Islet of Langerhans (tissue), 1 donor: ENCODE results near the gene TUSC1.
"Not testable (repeated sequence)": the region's sequence is repeated elsewhere in the genome, so short reads cannot be mapped to it uniquely, and the experiment has no call there.

ENCODE experiments used
- FAIRE-seq: peaks from one replicate; lab custom pipeline; 2011; peaks lifted over from hg19 to GRCh38; lab: Jason Lieb, UNC

Gene TUSC1

DNA sequence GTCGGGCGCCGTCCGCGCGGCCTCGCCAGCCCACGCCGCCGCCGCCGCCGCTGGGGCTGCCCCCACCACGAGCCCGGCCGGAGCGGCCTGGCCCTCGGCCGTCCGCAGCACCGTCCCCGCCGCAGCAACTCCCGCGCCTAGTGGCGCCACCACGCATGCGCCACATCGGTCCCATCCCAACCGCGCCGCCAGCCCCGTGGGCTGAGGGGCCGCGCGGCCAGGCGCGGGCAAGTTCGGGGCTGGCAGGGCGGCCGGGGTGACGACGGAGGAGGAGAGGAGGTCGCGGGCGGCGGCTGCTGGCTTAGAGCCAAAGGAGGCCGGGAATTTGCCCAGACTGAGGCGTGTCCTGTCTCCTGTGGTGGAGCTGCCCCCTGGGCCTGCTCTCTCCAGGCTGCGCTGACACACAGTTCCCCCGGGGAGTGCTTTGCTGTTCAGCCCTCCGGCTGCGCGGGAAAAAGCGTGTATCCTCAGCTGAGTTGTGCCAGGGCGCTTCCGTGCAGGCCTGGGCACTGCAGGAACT is at the start of gene TUSC1:
Gene TUSC1, minus strand, starts transcription at position 298 of the 520 bp plus-strand sequence. Its CDS starts 132 bp downstream, at position 166.
- no peak for FAIRE-seq

DNA sequence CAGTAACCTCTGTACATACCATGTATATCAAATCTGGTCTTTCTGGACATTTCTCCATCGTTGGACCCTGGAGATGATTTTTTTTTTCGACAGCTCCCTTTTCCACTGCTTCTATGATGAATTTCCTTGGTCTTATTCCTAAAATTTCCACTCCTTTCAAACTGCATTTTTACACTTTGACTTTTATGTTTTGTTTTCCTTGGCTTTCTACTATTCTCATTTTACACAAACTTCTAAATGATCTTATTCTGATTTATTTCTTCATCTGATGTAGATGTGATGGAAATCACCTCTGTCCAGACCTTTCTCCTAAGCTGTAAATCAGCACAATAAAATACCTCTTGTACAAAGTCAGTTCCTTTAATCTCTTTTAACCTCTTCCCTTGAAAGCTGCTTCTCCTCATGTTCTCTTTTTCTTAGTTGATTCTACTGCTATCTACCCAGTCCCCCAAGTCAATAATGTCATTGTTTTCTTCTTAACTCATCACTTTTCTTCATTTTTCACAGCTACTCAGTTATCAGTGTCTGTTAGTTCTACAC is 48.7 kb upstream of the TUSC1 start:
- no peak for FAIRE-seq

DNA sequence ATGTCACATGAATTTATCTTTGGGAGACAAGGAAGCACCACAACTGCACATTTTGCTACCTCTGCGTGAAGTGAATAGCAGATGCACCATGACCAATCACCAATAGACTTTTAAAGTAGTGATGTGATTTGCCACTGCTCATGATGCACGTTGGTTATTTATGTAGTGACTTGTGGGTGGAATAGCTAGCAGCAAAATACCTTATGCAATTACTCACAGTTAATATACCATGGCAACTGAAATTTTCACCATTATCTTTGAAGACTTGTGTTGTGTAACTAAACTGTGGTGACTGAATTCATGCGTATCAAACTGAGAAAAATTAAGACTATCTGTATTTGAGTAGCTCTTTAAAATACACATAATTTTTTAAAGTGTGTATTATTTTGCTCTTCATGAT is 46.2 kb upstream of the TUSC1 start:
- no peak for FAIRE-seq

DNA sequence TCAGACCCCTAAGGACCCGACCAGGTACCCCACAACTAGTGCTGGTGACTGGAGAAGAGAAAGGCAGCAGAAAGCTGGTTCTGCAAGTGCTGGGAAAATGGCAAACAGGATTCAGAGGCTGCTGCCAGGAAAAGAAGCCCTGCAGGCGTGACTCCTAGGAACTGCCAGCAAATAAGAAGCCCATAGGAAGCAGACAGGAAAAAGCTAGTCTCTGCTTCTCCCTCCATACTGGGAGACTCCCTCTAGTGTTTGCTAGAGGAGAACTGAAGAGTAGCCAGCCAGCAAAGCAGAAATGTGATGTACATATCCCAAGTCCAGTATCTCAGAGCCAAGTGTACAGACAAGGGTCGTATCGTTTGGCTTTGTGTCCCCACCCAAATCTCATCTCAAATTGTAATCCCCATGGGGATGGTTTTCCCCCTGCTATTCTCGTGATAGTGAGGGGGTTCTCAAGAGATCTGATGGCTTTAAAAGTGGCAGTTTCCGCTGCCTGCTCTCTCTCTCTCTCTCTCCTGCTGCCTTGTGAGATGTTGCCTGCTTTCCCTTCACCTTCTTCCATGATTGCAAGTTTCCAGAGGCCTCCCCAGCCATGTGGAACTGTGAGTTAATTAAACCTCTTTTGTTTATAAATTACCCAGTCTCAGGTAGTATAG is 38.1 kb upstream of the TUSC1 start:
- peak; percentile 84 for FAIRE-seq

DNA sequence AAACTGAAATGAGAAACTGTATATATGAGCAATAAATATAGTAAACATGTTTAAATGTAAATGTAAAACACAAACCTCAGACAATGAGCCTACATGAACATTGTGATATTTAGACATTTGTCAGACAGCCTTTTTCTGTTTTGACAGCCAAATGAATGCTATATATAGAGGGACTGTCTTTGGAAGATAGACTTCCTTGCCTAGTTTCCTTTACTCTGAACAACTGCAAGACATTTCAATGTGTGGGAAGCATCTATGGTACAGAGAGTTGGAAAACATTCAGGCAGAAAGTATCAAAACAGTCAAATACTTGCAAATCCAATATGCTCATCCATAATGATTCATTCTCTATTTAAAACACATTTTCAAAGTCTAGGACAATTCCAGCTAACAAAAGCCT is 31.7 kb upstream of the TUSC1 start:
- no peak for FAIRE-seq

DNA sequence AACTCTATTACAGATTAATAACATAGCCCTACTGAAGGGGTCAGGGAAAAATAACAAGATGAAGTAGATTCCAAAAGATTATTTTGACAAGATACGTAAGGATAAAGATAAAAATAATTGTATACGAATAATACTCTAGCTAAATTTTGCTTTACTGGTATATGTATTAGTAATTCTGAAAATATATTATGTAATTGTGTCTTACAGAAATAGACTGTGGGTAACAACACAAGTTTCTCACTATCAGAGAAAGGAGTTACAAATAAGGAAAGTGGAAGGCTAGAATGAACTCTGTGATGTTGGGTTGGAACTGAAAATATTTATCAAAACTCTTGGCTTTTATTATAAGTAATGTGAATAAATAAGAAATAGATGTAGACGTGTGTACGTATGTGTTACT is 26.6 kb upstream of the TUSC1 start:
- FAIRE-seq, result no peak

DNA sequence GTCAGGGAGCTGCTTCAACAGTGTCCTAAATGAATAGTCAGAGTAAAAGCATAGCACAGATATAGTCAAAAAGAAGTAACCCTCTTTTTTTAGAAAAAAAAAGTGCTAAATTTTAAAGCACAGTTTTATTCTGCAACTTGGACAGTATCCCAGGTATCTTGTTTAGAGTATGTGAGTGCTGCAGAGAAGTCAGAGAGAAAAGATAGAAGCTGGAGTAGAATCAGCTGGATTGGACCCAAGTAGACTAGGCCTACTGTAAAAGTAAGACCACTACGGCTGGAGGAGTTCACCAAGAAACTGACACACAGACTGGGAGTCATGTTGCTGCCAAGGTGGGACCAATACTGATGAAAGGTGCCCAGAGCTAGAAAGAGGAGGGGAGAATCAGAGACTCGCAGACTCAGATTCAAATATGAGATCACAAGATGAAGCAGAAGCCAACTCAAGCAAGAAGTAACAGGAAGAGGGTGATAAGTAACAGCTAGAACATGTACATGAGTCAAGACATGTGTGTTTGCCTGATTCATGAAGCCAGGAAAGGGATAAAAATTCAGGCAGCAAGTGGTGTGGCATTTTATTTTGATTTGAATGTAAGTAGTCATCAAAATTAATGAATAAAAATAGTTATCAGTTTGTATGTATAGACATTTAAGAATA is 25.6 kb upstream of the TUSC1 start:
- FAIRE-seq, result no peak

DNA sequence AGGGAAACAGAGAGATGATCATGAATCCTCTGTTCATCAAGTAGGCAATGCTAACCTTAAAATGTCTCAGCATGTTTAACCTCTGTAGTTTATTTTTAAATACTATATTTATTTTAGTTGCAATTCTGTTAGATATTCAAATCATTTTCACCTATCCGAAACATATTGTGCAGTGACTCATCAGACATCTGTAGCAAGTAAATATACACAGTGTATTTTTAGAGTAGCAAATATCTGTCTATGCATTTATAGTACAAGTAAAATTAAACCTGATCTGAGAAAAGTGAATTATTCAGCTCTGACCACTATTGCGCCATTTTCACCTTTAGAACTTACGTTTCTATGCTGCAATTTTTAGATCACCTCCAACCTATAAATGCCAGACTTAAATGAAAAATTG is 24.3 kb upstream of the TUSC1 start:
- FAIRE-seq, result no peak

DNA sequence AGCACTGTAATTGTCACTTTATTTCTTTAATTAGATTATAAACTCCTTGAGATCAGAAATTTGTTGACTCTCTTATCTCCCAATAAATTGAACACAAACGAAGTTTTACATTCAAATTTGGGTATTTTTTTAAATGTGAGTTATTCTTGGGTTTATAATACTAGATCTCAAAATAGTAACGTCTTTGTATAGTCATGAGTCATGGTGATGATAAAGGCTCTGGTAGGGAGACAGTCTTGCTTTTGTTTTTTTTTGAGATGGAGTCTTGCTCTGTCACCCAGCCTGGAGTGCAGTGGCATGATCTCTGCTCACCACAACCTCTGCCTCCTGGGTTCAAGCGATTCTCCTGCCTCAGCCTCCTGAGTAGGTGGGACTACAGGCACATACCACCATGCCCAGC is 22.7 kb upstream of the TUSC1 start:
- FAIRE-seq, result not testable (repeated sequence)

DNA sequence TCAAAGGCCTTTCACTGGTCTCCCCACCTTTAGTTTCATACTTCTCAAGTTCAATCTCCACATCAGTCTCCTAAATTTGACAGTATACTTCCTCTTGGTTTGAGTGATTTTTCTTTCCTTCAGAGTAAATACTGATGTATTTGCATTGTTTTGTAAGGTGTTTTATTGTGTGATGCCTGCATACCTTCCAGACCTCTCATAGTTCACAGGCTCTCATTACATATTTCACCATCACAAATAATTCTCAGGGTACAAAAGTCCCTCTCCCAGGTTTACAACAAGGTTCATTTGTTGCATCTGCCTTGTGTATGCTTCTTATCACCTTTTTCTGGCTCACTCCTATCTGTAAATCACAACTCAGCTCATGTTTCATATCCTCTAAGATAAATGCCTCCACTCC is 22.2 kb upstream of the TUSC1 start:
- no peak for FAIRE-seq

DNA sequence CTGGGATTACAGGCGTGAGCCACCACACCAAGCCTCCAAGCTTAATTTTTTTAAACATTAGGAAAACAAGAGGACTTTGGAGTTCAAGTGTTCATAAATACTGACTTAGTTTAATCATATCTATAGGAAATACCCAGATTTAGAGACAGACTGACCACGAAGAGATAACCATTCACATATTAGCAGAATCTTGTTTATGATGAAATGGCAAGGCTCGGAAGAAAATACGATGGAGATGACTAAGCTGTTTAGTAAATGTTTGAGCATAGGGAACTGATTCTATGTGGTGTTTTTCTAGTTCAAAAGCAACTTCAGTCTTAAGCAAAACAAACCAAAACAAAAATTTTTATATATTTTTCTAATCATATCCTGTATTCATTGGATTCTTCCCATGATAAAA is 13.5 kb upstream of the TUSC1 start:
- FAIRE-seq, result no peak

DNA sequence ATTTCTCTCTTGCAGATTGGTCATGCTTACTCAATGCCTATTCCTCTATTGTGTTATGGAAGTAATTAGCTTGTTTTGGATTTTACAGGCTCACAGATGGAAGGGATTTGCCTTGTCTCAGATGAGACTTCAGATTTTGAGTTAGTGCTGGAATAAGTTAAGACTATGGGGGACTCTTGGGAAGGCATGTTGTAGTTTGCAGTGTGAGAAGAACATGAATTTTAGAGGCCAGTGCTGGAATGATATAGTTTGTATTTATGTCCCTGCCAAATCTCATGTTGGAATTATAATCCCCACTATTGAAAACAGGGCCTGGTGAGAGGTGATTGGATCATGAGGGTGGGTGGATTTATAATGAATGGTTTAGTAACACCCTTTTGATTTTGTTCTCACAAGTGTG is 6.1 kb upstream of the TUSC1 start:
- no peak for FAIRE-seq

DNA sequence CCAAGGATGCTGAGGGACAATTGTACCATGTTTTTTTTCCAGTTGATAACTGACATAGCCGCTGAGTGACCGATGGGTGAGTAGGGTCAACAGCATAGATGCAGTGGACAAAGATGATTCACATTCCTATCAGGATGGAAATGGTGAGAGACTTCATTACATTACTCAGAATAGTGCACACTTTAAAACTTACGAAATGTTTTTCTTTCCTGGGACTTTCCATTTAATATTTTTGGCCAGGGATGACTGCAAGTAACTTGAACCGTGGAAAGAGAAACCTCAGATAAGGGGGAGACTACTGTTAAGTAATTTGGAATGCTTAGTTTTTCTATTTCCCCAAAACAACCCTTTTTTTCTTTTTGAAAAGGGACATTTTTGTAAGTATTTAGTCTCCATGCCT is 3.0 kb upstream of the TUSC1 start:
- FAIRE-seq, result no peak

DNA sequence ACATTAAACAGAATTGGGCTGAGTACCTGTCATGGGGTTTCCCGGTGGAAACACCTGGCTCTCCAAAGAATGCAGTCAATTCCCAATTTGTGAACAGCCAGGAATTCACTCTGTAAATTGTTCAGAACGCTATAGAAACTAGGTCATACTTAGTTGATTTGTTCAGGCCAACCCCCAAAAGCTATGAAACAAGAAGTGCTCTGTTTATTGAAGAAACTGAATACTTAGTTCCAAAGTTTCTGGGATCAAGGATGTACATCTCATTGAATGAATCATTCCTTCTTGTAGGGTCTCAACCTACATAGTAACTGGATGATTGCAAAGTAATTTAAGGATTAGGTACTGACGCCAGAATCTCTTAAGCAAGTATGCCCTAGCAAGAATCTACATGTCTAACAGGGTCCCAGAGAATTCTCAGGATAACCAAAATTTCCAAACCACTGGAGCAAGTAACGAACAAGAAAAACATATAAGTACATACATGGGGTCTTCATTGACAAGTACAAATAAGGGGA is 659 bp upstream of the TUSC1 start:
- FAIRE-seq, result no peak

DNA sequence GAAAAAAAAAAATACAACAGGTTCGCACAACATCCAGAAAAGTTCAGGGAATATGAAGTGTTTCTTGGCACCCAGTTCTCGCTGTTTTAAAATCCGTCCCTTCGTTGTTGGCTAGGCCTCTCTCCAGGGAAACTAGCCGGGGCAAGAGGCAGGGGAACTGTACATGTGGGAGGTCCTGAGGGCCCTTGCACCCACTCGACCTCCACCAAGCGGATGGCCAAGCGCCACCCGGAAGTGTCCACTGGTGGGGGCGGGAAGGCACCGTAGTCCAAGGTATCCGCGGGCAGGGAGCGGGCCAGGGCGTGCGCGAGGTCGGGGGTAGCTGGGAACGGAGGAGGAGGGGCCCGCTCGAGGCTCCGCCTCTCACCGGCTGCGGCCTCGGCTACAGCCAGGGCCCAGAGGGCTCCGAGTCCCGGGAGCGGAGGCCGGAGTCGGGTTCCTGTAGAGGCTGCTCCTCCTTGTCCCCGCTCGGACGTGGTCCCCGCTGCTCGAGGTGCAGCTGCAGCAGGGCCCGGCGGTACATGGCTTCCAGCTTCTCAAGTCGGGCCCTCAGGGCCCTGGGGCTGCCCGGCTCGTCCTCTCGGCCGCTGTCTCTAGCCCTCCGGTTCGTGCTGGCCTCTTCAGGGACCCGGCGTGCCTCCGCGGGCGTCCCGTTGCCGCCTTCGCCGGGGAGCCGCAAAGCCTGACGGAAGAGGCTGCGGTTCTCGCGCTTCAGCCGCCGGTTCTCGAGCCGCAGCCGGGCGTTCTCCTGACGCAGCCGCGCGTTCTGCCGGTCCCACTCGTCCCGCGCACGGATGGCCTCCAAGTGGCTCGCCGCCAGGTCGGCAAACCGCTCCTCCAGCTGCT is 720 bp downstream of the TUSC1 start:
- FAIRE-seq, result no peak

DNA sequence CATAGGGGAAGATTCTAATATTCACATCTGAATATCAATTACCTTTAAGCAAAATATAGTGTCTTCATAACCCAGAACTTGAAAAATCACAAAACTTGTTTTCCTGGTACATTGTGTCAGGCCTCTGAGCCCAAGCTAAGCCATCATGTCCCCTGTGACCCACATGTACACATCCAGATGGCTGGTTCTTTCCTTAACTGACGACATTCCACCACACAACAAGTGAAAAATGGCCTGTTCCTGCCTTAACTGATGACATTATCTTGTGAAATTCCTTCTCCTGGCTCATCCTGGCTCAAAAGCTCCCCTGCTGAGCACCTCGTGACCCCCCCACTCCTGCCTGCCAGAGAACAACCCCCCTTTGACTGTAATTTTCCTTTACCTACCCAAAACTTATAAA is 2.4 kb downstream of the TUSC1 start:
- FAIRE-seq, result not testable (repeated sequence)

DNA sequence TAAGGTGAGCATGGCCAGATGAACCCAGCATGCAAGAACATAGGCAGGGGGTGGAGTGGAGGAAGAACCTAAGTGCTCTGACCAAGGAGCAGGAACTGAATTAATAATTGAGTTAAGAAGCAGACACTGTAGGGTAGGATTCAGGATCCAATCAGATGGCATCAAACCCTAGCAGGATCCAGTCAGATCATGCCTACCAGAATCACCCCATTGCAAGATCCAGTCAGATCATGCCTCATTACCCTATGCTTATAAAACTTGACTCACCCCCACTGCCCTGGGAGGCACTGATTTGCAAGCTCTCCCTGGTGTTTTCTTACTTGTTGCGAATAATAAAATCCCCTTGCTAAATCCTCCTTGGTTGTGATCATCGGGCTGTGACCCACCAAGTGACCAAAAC is 19.7 kb downstream of the TUSC1 start:
- FAIRE-seq, result no peak

DNA sequence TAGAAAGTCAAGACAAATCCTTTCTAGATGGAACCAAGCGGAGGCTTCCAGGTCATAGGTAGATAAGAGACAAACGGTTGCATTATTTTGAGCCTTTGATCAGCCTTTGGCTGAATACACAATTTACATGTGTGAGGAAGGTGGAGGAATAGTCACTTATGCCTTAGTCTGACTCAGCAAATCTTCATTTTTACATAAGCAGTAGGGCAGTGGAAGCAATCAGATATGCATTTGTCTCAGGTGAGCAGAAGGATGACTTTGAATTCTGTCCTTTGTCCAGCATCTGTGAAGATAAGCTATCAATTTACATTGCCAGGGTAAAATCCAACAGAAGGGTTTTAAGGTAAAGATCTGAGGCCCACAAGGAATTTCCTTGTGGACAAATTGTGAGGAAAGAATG is 23.8 kb downstream of the TUSC1 start:
- no peak for FAIRE-seq

DNA sequence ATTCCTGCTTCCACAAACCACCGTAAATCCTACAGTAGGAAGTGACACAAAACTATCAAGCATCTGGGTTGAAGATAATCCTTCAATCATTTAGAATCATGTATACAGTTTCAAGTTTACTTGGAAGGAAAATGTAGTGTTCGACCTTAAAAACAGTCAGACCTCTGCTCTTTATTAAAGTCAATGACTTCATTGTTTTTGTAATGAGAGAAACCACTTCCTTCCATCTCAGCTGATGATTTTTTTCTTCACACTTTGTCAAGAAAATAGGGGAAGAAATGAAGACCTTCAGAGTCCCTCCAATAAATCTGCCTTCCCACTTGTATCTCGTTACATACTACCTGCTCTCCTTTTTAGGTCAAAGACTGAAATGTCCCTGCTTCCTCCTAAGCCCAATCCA is 30.1 kb downstream of the TUSC1 start:
- no peak for FAIRE-seq

DNA sequence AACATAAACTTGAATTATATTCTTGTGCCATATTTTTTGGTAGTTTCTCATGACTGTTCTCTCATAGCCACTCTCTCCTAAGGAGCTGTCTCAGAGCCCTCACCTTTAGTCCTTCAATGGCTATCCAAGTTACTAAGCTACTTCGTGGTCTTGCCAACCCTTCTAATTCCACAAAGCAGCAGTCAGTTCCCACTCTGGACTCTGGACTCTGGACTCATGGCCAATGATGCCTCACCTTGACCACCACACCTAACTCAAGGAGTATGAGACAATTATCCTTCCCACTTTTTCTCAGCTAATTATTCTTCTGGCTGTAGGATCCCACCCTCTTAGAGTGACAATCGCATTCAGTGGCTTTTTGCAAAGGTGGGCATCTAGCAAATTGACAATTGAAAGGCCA is 42.2 kb downstream of the TUSC1 start:
- FAIRE-seq, result no peak

DNA sequence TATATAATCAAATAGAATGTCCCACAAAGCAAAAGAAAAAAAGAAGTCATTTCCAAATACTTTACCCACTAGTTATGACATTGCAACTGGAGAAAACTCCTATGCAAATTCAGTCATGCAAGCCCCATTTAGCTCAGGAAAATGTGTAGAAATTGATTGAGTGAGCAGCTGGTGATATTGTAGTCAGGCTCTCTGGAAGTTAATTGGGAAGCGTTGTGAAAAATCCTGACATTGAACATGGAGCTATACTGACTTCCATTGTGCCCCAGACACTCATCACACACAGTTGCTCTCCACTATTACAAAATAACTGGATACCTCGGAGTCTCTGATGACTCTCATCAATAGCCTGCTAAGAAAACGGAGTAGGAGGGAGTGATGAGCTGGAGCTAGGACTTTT is 49.0 kb downstream of the TUSC1 start:
- no peak for FAIRE-seq
